Measurements from ENCODE around the gene CAMK2B.
A peak's percentile ranks its signal among the peaks of the same experiment; 100 is the strongest.

Gene CAMK2B

GRCh38 chr7:44249639-44250234 lies 75.7 kb downstream of the CAMK2B start:
- no peak for DNase-seq

DNA sequence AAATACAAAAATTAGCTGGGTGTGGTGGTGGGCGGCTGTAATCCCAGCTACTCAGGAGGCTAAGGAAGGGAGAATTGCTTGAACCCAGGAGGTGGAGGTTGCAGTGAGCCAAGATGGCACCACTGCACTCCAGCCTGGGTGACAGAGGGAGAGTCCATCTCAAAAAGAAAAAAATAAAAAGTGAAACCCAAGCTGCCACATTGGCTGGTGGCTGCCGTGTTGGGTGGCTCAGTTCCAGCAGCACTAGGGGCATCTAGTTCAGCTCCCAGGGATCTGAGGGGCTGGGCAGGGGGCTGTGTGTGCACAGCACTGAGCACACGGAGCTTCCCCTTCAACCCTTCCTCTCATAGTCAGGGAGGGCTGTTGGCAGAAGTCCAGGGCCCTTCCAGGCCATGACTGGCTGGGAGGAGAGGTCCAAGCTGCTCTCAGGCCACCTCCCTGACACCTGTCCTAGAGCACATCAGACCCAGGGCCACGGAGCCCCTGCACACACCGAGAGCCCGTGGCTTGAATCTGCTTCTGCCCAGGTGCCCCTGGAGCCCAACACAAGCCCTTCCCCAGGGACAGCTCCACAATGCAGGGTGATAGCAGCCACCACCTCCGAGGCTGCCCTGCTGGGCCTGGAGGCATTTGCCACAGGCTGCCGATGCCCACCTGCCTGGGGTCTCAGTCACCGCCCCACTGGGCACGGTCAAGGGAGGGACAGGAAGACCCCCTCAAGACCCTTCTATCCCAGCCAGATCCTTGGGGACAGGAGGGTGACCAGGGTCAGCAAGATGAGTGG lies 77.3 kb downstream of the CAMK2B start:
- no peak for DNase-seq

- DNase-seq, result no peak
These were observed 78.8 kb downstream of the CAMK2B start for GRCh38 chr7:44246396-44247113.

GRCh38 chr7:44244282-44244681 lies 81.1 kb downstream of the CAMK2B start:
- DNase-seq, result no peak

- DNase-seq, result no peak
These were observed 83.3 kb downstream of the CAMK2B start for GRCh38 chr7:44242091-44242490.

DNA sequence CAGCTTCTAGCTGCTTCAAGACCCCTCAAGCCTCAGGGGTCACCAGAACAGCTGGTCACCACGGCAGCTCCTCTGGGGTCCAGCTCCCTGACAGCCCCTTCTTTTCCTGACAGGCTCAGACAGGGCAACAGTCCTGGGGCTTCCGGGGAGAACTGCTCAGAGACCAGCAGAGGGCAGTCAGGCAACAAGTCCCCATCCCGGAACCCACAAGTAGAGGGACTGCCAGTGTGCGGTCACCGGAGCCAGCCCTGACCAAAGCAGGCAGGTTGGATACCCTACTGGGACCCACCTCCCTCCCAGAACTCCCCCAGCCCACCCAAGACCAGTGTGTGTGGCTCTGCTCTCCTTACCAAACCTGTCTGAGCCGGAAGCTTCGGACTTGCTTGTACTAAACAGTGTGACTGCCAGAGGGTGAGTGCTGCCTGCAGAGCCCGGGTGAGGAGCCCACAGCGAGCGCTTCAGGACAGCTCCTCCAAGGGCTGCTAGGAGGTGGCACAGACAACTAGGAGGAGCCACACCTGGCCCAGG lies 84.3 kb downstream of the CAMK2B start:
- peak; percentile 60 to 84 for DNase-seq

DNA sequence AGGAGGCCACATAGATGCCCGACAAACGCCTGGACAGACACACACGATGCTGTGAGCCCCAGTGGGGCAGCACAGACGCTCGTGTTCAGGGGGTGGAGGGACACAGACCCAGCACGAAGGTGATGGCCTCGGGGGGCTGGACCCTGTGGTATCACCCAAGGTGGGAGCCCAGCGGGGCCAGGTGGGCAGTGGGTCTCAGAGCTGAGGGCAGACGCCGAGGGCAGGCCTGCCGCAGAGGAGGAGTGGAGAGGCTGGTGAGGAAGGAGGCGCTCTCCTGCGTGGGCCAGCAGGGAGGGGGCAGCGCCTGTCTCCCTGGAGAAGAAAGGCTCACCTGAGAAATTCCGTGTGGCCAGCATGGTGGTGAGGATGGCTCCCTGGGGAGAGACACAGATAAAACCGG lies 85.0 kb downstream of the CAMK2B start:
- DNase-seq, result no peak

- DNase-seq, result no peak
These were observed 86.0 kb downstream of the CAMK2B start for GRCh38 chr7:44239361-44239760.

DNA sequence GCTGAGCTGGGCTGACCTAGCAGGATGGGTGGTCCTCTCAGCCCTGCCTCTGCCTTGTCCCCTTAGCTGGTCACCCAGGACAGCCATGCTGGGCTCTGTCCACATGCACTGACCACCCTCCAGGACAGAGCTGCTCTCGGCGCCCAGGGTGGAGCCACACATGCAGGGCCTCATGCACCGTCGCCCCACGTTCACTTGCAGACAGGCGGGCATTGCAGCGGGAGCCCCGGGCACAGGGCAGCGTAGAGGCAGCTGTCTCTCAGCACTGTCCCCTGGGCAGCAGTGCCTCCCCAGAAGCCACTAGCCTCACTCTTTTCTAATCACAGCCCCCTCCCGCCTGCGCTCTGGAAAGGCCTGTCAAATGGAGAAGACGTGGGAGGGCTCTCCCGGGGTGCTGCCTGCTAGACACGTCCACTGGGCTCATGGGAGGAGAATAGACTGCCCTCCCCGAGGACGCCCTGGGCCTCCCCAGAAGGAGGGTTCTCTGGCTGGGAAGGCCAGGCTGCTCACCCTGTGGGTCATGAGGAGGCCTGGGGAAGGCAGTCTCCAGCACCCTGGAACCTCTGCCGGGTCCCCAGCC lies 87.2 kb downstream of the CAMK2B start:
- DNase-seq, result no peak

DNA sequence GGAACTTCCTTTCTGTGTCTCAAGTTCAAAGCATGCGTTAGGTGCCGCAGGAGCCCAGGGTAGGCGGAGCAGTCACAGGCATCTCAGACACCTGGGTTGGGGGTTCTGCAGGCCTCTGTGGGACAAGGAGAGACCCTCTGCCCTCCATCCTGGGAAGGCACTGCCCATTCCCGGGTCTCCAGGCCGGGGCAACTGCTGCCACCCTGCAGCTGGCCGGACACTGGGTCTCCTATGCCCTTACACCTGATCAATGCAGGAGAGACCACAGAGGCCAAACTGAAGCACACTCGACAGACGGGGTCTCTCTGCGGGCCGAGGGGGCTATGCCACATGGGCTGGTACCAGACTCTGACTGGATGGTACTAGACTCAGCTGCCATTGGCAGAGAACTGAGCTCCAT lies 87.7 kb downstream of the CAMK2B start:
- DNase-seq, result no peak

- no peak for DNase-seq
These were observed 89.1 kb downstream of the CAMK2B start for GRCh38 chr7:44236333-44236728.

- DNase-seq, result no peak
These were observed 89.6 kb downstream of the CAMK2B start for GRCh38 chr7:44235582-44236332.

- no peak for DNase-seq
These were observed 90.3 kb downstream of the CAMK2B start for GRCh38 chr7:44235066-44235465.

GRCh38 chr7:44232901-44233715 lies 92.3 kb downstream of the CAMK2B start:
- no peak for DNase-seq

GRCh38 chr7:44232396-44232795 lies 93.0 kb downstream of the CAMK2B start:
- no peak for DNase-seq

DNA sequence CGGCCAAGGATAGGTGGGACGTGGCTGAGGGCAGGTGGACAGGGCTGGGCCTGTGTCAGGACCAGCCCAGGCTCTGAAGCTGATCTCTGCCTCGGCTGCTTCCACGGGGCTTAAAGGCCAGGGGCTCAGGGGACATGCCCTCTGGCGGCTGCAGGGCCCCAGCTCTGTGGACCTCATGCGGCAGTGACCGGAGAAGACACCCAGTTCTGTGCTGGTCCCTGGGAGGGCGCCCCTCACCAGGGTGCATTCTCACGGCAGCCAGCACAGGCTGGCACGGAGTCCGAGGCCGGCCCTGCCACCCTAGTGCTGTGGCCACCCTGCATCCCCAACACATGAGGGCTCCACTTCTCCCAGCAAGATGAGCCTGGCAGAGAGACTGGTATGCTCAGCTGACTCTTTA lies 94.3 kb downstream of the CAMK2B start:
- no peak for DNase-seq

- no peak for DNase-seq
These were observed 95.1 kb downstream of the CAMK2B start for GRCh38 chr7:44230286-44230685.

DNA sequence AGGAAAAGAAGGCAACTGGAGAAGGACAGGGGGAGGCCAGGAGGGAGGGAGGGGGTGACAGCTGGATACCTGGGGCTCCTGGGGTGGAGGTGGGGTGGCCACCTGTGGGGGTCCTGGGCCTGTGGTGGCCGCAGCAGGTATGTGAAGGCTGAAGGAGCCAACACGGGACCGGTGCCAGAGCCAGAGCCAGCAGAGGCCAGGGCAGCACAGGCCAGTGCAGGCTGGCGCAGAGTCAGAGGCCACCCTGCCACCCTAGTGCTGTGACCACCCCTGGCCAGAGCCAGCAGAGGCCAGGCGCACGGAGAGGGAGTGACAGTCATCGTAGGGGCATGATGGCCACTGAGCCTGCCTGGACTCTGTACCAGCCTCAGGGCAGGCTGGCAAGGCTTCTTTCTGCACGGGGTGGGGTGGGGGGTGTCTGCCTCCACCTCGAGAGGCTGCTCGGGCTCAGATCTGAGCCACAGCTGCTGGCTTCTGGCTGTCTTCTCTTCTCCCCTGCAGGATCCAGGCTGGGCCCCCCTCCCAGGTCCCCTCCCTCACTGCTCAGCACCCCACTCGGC lies 95.8 kb downstream of the CAMK2B start:
- DNase-seq, result no peak

GRCh38 chr7:44228571-44229350 lies 96.6 kb downstream of the CAMK2B start:
- no peak for DNase-seq

GRCh38 chr7:44227911-44228310 lies 97.5 kb downstream of the CAMK2B start:
- no peak for DNase-seq

DNA sequence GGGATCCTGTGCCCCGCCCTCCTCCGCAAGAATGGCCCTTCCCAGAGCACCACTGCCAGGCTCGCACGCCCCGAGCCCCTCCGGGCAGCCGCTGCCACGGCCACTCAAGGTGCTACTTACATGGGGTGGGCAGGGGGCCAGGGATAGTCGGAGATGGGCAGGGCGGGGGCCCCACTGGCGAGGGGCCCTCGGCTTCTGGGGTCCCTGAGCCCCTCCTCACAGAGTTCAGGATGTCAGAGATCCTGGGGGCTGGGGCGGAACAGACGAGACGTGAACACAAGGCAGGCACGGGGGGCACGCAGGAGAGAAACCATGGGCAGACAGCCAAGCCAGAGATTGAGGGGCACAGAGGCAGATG lies 99.0 kb downstream of the CAMK2B start:
- no peak for DNase-seq

Measured in NCI-H446 (cell line).